NT2/D1 (cell line): Measurements from ENCODE around the gene MAP1A.

Source experiments
- DNase-seq: peaks from one replicate; pipeline ENCODE4 v3.0.0-alpha.2; 2011; ENCODE audit warnings: low read depth, low spot score
- H3K27me3 ChIP-seq: 2 replicates; pipeline ENCODE4 v1.6.0; 2011; ENCODE audit warnings: mild to moderate bottlenecking; ENCODE audit not compliant: insufficient read length, insufficient read depth
- H3K36me3 ChIP-seq: 2 replicates; pipeline ENCODE4 v1.6.1; 2011; ENCODE audit warnings: mild to moderate bottlenecking, low read length, mixed read lengths; ENCODE audit not compliant: insufficient read depth, insufficient read length
- H3K4me1 ChIP-seq: 2 replicates; pipeline ENCODE4 v1.5.1; 2011; ENCODE audit not compliant: insufficient read depth, insufficient read length
- H3K4me3 ChIP-seq: 2 replicates; pipeline ENCODE4 v1.5.1; 2011; ENCODE audit warnings: low read depth; ENCODE audit not compliant: insufficient read length
- H3K9ac ChIP-seq: 2 replicates; pipeline ENCODE4 v1.6.0; 2011; ENCODE audit warnings: low read depth; ENCODE audit not compliant: insufficient read length
- H3K9me3 ChIP-seq: 2 replicates; pipeline ENCODE4 v1.5.1; 2011; ENCODE audit warnings: mild to moderate bottlenecking, low read length; ENCODE audit not compliant: insufficient read depth
- SUZ12 ChIP-seq: IDR thresholded peaks from 2 replicates; pipeline ENCODE4 v1.6.1; 2011; ENCODE audit not compliant: insufficient read length, insufficient read depth; ENCODE audit errors: extremely low read depth
- YY1 ChIP-seq: IDR thresholded peaks from 2 replicates; pipeline ENCODE4 v1.6.1; 2011; ENCODE audit not compliant: insufficient read length, insufficient read depth
- ZNF274 ChIP-seq: IDR thresholded peaks from 2 replicates; pipeline ENCODE4 v1.6.1; 2011; ENCODE audit warnings: mild to moderate bottlenecking, low read depth, low read length

The MAP1A gene

GRCh38 chr15:43519196-43519595 lies 1.8 kb downstream of the MAP1A start:
- H3K9me3 ChIP-seq = no peaks in the 10 kb centered on the region
- no peak overlapping the region for H3K9ac ChIP-seq
- H3K4me3 ChIP-seq = no peak overlapping the region
- no peak for DNase-seq
- peaks cover 16% of the 10 kb centered on the region for H3K27me3 ChIP-seq
- peaks cover 41% of the 10 kb centered on the region for H3K36me3 ChIP-seq
- TF ChIP-seq SUZ12 = no peak
- TF ChIP-seq ZNF274 = no peak
- TF ChIP-seq YY1 = no peak
- no peaks in the 10 kb centered on the region for H3K4me1 ChIP-seq

- no peaks in the 10 kb centered on the region for H3K4me1 ChIP-seq
- no peaks in the 10 kb centered on the region for H3K9me3 ChIP-seq
- DNase-seq = no peak
- H3K36me3 ChIP-seq = peaks cover 50% of the 10 kb centered on the region
- H3K27me3 ChIP-seq = peaks cover 16% of the 10 kb centered on the region
- H3K4me3 ChIP-seq = no peak overlapping the region
- H3K9ac ChIP-seq = no peak overlapping the region
- TF ChIP-seq ZNF274 = no peak
- TF ChIP-seq SUZ12 = no peak
- TF ChIP-seq YY1 = no peak
Observed at GRCh38 chr15:43520138-43520537, 2.7 kb downstream of the MAP1A start.

- H3K4me3 ChIP-seq = no peak overlapping the region
- peaks cover 16% of the 10 kb centered on the region for H3K27me3 ChIP-seq
- H3K9ac ChIP-seq = no peak overlapping the region
- no peaks in the 10 kb centered on the region for H3K4me1 ChIP-seq
- no peaks in the 10 kb centered on the region for H3K9me3 ChIP-seq
- peaks cover 61% of the 10 kb centered on the region for H3K36me3 ChIP-seq
- TF ChIP-seq SUZ12 = no peak
- no peak for TF ChIP-seq ZNF274
- TF ChIP-seq YY1 = no peak
- no peak for DNase-seq
Observed at GRCh38 chr15:43521419-43521818, 4.0 kb downstream of the MAP1A start.

GRCh38 chr15:43522247-43522646 lies 4.8 kb downstream of the MAP1A start:
- TF ChIP-seq YY1 (no peak), ZNF274 (no peak), SUZ12 (no peak)
- no peaks in the 10 kb centered on the region for H3K9me3 ChIP-seq

GRCh38 chr15:43523646-43524045 lies 6.2 kb downstream of the MAP1A start:
- peaks cover 11% of the 10 kb centered on the region for H3K4me1 ChIP-seq
- TF ChIP-seq ZNF274 = no peak
- no peak for DNase-seq
- peaks cover 15% of the 10 kb centered on the region for H3K27me3 ChIP-seq
- H3K9me3 ChIP-seq = no peaks in the 10 kb centered on the region
- no peak overlapping the region for H3K4me3 ChIP-seq
- H3K36me3 ChIP-seq = peaks cover 76% of the 10 kb centered on the region
- H3K9ac ChIP-seq = no peak overlapping the region

More at GRCh38 chr15:43522247-43522646, 4.8 kb downstream of the MAP1A start:
- H3K36me3 ChIP-seq = peaks cover 67% of the 10 kb centered on the region
- H3K27me3 ChIP-seq = peaks cover 16% of the 10 kb centered on the region
- no peak for DNase-seq
- H3K4me1 ChIP-seq = peaks cover 3% of the 10 kb centered on the region
- no peak overlapping the region for H3K9ac ChIP-seq
- H3K4me3 ChIP-seq = no peak overlapping the region

- Histone ChIP-seq H3K36me3 (peaks cover 81% of the 10 kb centered on the region), H3K9me3 (no peaks in the 10 kb centered on the region), H3K4me1 (peaks cover 11% of the 10 kb centered on the region), H3K9ac (no peak overlapping the region), H3K4me3 (no peak overlapping the region), H3K27me3 (peaks cover 8% of the 10 kb centered on the region)
- TF ChIP-seq SUZ12 (no peak), ZNF274 (no peak), YY1 (no peak)
- DNase-seq = no peak
Observed at GRCh38 chr15:43524254-43524845, 6.9 kb downstream of the MAP1A start.

- peaks cover 14% of the 10 kb centered on the region for H3K4me1 ChIP-seq
- peaks cover 87% of the 10 kb centered on the region for H3K36me3 ChIP-seq
- no peak for TF ChIP-seq YY1
- no peak for TF ChIP-seq SUZ12
- no peak for TF ChIP-seq ZNF274
- H3K9ac ChIP-seq = no peak overlapping the region
- no peak for DNase-seq
- H3K9me3 ChIP-seq = no peaks in the 10 kb centered on the region
- no peak overlapping the region for H3K4me3 ChIP-seq
- H3K27me3 ChIP-seq = no peaks in the 10 kb centered on the region
Observed at GRCh38 chr15:43525131-43525530, 7.7 kb downstream of the MAP1A start.
